ENCODE measurements around the gene GPR27.
A peak's percentile ranks its signal among the peaks of the same experiment; 100 is the strongest.

The GPR27 gene

DNA sequence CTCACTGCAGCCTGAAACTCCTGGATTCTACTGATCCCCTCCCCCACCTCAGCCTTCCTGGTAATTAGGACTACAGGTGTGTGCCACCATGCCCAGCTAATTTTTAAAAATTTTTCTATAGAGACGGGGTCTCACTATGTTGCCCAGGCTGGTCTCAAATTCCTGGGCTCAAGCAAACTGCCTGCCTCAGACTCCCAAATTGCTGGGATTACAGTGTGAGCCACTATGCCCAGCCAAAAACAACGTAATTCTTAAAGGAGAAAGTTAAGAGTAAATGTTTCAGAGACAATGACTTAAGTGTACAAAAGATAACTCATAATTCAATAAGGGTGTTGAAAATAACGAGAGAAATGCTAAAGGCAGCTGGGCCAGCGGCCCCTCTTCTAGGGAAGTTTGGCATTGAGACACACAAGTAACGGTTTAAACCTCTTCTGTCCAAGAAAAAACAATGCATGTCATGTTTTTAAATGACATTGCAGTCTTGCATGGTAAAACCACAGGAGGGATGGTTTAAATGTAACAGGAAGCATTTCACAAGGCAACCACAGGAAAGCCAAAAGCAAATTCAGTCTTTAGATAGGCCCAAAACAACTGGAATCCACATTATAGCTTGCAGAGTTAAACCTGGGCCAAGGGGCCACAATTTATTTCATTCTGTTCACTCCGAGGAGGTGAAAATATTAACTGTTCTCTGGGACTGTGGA, 26.2 kb downstream of the GPR27 start (continued):
- TF ChIP-seq PRDM6 (tag by site-specific recombination; IDR thresholded peaks at IDR 0.05), result peak; percentile 53; the same call in 1 of the 2 replicates

GRCh38 chr3:71780430-71780829, 26.8 kb downstream of the GPR27 start:
- Histone ChIP-seq H3K27ac (ENCODE audit: extremely low read depth, low read depth, low read length) (no peak overlapping the region), H3K4me3 (ENCODE audit: low read depth, low read length) (no peak overlapping the region), H3K4me1 (ENCODE audit: control insufficient read depth, insufficient read depth, low read length) (0 out of 2 replicates have a peak, but pooled peaks cover 2% of the 10 kb centered on the region), H3K9me3 (ENCODE audit: control insufficient read depth, insufficient read depth, low read depth, low read length) (no peaks in the 10 kb centered on the region), H3K36me3 (ENCODE audit: control insufficient read depth in 2 of 2, insufficient read depth in 1 of 2, low read length in 2 of 2) (no peaks in the 10 kb centered on the region)
- POLR2A ChIA-PET, result no interaction called here
- TF ChIP-seq PRDM10 (tag by site-specific recombination; IDR thresholded peaks at IDR 0.05) (no peak), ZNF473 (tag by site-specific recombination; IDR thresholded peaks at IDR 0.05) (no peak), ZNF391 (tag by site-specific recombination; IDR thresholded peaks at IDR 0.05; ENCODE audit: borderline replicate concordance, low read depth) (no peak), SCRT2 (tag by site-specific recombination; IDR thresholded peaks at IDR 0.05) (peak; percentile 69), ZNF747 (tag by site-specific recombination; IDR thresholded peaks at IDR 0.05) (no peak), SP3 (tag by site-specific recombination; IDR thresholded peaks at IDR 0.05) (no peak)
- CTCF ChIA-PET, result interaction anchor here (0.6 kb wide), 1 partner anchor 1705 kb away, joined by 3 read pairs; no protein-coding TSS in a partner anchor

DNA sequence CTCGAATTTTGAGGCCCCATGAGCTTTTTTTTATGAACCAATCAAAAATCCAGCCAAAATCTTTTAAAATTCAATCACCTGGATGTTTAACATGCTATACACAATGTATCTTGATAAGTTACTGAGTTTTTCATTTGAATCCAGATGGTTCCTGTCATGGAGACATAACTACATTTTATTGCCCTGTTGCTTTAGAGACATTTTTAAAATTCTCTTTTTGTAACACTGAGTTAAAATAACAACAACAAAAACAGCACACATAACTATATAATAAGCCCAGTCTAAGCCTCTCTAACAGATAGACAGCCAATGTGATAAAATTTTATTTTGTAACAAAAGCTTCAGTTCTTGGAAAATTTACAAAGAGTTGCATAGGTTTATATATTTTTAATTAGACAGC, 29.5 kb downstream of the GPR27 start:
- Histone ChIP-seq H3K4me3 (ENCODE audit: low read depth, low read length) (no peak overlapping the region), H3K36me3 (ENCODE audit: control insufficient read depth in 2 of 2, insufficient read depth in 1 of 2, low read length in 2 of 2) (no peaks in the 10 kb centered on the region), H3K9me3 (ENCODE audit: control insufficient read depth, insufficient read depth, low read depth, low read length) (no peaks in the 10 kb centered on the region), H3K27ac (ENCODE audit: extremely low read depth, low read depth, low read length) (no peak overlapping the region), H3K4me1 (ENCODE audit: control insufficient read depth, insufficient read depth, low read length) (0 out of 2 replicates have a peak, but pooled peaks cover 2% of the 10 kb centered on the region)
- POLR2A ChIA-PET, result no interaction called here
- CTCF ChIA-PET, result no interaction called here
- TF ChIP-seq PRDM10 (tag by site-specific recombination; IDR thresholded peaks at IDR 0.05) (no peak), ZNF514 (tag by site-specific recombination; IDR thresholded peaks at IDR 0.05) (no peak), ZNF23 (tag by site-specific recombination; IDR thresholded peaks at IDR 0.05; ENCODE audit: borderline replicate concordance) (no peak), HOXD13 (CRISPR knock-in tag; IDR thresholded peaks at IDR 0.05; ENCODE audit: borderline replicate concordance) (no peak), ZBTB7A (tag by site-specific recombination; IDR thresholded peaks at IDR 0.05; ENCODE audit: low read depth) (no peak), ZNF560 (tag by site-specific recombination; IDR thresholded peaks at IDR 0.05; ENCODE audit: borderline replicate concordance) (no peak), PRDM6 (tag by site-specific recombination; IDR thresholded peaks at IDR 0.05) (peak; percentile 68), ZNF600 (tag by site-specific recombination; IDR thresholded peaks at IDR 0.05) (no peak), SP7 (tag by site-specific recombination; IDR thresholded peaks at IDR 0.05) (no peak), SCRT2 (tag by site-specific recombination; IDR thresholded peaks at IDR 0.05) (0 out of 2 replicates have a peak, but pooled peaks have one; percentile 20), ZNF211 (tag by site-specific recombination; IDR thresholded peaks at IDR 0.05; ENCODE audit: low read depth) (no peak), OVOL3 (tag by site-specific recombination; IDR thresholded peaks at IDR 0.05) (no peak), ZNF114 (tag by site-specific recombination; IDR thresholded peaks at IDR 0.05) (no peak), KLF1 (tag by site-specific recombination; IDR thresholded peaks at IDR 0.05) (no peak), RBAK (tag by site-specific recombination; IDR thresholded peaks at IDR 0.05) (no peak)
- TF ChIP-seq, protein P1, sequence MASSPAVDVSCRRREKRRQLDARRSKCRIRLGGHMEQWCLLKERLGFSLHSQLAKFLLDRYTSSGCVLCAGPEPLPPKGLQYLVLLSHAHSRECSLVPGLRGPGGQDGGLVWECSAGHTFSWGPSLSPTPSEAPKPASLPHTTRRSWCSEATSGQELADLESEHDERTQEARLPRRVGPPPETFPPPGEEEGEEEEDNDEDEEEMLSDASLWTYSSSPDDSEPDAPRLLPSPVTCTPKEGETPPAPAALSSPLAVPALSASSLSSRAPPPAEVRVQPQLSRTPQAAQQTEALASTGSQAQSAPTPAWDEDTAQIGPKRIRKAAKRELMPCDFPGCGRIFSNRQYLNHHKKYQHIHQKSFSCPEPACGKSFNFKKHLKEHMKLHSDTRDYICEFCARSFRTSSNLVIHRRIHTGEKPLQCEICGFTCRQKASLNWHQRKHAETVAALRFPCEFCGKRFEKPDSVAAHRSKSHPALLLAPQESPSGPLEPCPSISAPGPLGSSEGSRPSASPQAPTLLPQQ (tag by site-specific recombination; IDR thresholded peaks at IDR 0.05), result no peak

Measured in HEK293 (cell line).